ENCODE results near the gene PES1.
A peak's percentile ranks its signal among the peaks of the same experiment; 100 is the strongest.

The PES1 gene

DNA sequence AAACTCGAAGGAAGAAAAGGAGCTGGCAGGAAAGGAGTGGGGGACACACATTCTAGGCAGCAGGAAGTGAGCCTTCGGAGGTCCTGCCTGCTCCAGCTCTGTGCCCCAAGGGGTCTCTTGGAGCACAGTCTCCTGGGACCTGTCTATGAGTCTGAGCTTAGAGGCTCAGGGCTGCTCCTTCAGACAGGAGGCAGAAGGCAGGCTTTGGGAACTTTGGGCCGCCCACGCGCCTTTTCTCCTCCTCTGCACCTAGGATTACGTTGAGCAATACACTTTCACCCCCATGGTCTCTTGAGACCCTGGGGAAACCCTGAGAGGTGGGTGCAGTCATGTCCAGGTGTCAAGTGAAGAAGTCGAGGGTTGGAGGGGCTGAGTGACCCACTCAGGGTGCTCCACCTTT is 16.2 kb upstream of the PES1 start:
- no peaks in the 10 kb centered on the region for H3K27me3 ChIP-seq (ENCODE audit: insufficient read depth, low read length)
- no peak overlapping the region for H3K27ac ChIP-seq (ENCODE audit: low read depth, low read length)
- H3K4me3 ChIP-seq (ENCODE audit: low read depth, low read length) = peak overlapping the region; percentile 88
- no peaks in the 10 kb centered on the region for H3K36me3 ChIP-seq (ENCODE audit: insufficient read depth, low read length)
- H3K79me2 ChIP-seq (ENCODE audit: control insufficient read depth, insufficient read depth, low read length, unreplicated experiment) = peaks cover 3% of the 10 kb centered on the region
- H2AFZ ChIP-seq (ENCODE audit: low read length, unreplicated experiment) = no peak overlapping the region
- H3K4me1 ChIP-seq (ENCODE audit: control insufficient read depth, insufficient read depth, low read length, unreplicated experiment) = peaks cover 33% of the 10 kb centered on the region

DNA sequence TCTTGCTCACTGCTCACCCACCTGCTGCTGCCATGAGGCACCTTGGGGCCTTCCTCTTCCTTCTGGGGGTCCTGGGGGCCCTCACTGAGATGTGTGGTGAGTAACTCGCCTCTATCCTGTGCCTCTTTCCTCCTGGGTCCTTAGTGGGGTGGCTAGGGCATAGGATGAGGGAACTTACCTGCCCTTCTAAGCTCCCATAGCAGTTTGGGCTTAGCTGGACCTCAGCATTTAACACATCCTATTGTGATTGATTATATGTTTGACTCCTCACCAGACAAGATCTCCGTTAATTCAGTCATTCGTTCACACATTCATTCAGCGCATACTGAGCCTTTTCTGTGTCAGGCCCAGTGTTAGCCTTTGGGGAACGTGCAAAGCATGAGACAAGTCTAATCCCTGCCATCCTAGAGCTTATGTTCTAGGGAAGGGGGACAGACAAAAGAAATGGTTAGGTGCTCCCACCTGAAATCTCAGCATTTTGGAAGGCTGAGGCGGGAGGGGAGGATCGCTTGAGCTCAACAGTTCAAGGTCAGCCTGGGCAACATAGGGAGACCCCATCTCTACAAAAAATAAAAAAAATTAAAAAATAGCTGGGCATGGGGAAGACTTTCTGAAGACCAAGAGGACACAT is 15.7 kb upstream of the PES1 start:
- Histone ChIP-seq H3K4me1 (ENCODE audit: control insufficient read depth, insufficient read depth, low read length, unreplicated experiment) (peaks cover 33% of the 10 kb centered on the region), H3K27me3 (ENCODE audit: insufficient read depth, low read length) (no peaks in the 10 kb centered on the region), H3K27ac (ENCODE audit: low read depth, low read length) (0 out of 2 replicates have a peak overlapping the region, but pooled peaks have one; percentile 24), H2AFZ (ENCODE audit: low read length, unreplicated experiment) (no peak overlapping the region), H3K36me3 (ENCODE audit: insufficient read depth, low read length) (no peaks in the 10 kb centered on the region), H3K79me2 (ENCODE audit: control insufficient read depth, insufficient read depth, low read length, unreplicated experiment) (peaks cover 3% of the 10 kb centered on the region), H3K4me3 (ENCODE audit: low read depth, low read length) (peak overlapping the region; percentile 88)

DNA sequence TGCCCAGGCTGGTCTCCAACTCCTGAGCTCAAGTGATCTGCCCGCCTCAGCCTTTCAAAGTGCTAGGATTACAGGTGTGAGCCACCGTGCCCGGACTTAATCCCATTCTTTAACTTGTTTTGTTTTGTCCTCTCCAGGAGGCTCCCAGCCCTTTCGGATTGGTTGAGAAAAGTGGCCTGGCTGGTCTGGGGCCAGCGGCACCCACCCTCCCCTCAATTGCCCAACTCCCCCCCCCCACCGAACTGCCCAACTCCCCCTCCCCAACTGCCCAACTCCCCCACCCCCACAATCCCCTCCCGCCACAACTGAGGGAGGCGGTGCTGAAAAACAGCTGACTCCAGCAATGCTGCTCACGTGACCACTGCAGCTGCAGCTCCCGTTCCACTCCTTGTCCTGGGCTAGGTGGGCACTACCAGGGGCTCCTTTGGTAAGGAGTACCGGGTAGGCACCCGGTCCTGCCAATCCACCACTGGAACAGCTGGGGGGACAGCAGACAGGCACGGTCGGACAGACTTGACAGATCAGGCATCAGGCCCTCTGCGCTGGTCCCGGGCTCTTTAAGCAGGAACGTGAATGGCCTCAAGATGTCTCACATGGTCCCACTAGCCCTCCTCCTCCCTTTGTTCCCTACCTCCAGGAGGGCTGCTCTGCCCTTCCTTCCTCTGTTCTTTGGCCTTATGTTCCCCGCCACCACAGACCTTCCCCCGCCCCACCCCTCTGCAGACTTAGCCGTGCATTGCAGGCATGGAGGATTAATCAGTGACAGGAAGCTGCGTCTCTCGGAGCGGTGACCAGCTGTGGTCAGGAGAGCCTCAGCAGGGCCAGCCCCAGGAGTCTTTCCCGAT is 15.0 kb upstream of the PES1 start, which contains the start of gene TCN2:
Gene TCN2, plus strand, starts transcription at position 720 of the 845 bp plus-strand sequence. CDS start 158 bp downstream, outside the sequence.
- H3K4me1 ChIP-seq (ENCODE audit: control insufficient read depth, insufficient read depth, low read length, unreplicated experiment) = peaks cover 33% of the 10 kb centered on the region
- H3K27me3 ChIP-seq (ENCODE audit: insufficient read depth, low read length) = no peaks in the 10 kb centered on the region
- peak within 1 kb of the TSS; percentile 24; the same call in 1 of the 2 replicates for H3K27ac ChIP-seq (ENCODE audit: low read depth, low read length)
- H2AFZ ChIP-seq (ENCODE audit: low read length, unreplicated experiment) = peak within 1 kb of the TSS; percentile 91
- H3K79me2 ChIP-seq (ENCODE audit: control insufficient read depth, insufficient read depth, low read length, unreplicated experiment) = peaks cover 3% of the 10 kb centered on the region
- H3K4me3 ChIP-seq (ENCODE audit: low read depth, low read length) = peak within 1 kb of the TSS; percentile 88
- no peaks in the 10 kb centered on the region for H3K36me3 ChIP-seq (ENCODE audit: insufficient read depth, low read length)

DNA sequence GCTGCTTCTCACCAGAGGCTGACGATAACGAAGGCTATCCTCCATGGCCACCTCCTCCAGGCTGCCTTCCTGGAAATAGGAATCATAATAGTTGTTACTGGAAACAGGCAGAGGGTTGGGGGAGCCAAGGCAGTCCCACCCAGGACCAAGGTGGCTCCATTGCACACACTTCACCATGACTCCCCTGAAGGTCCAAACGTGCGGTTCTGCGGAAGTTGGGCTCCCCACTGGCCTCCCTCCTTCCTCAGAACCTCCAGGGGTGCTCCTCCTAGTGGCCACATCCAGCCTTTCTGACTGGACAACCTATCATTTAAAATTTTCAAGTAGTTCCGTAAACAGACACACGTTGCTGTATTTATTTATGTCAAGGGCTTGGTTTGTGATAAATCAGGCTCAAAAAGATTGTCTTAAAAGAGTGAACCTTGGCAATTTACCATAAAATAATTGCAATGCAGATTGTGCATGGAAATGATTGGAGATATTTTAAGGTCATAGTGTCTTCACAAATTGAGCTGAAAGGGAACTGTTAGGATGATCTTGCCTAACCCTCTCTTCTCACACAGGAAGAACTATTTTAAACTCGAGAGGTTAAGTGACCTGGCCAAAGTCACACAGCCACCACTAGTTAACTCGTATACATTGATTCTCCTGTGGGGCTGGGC is 13.9 kb upstream of the PES1 start:
- H3K4me1 ChIP-seq (ENCODE audit: control insufficient read depth, insufficient read depth, low read length, unreplicated experiment) = peaks cover 33% of the 10 kb centered on the region
- peaks cover 3% of the 10 kb centered on the region for H3K79me2 ChIP-seq (ENCODE audit: control insufficient read depth, insufficient read depth, low read length, unreplicated experiment)
- H2AFZ ChIP-seq (ENCODE audit: low read length, unreplicated experiment) = no peak overlapping the region
- no peaks in the 10 kb centered on the region for H3K27me3 ChIP-seq (ENCODE audit: insufficient read depth, low read length)
- H3K4me3 ChIP-seq (ENCODE audit: low read depth, low read length) = peak overlapping the region; percentile 88
- H3K36me3 ChIP-seq (ENCODE audit: insufficient read depth, low read length) = no peaks in the 10 kb centered on the region
- H3K27ac ChIP-seq (ENCODE audit: low read depth, low read length) = no peak overlapping the region

DNA sequence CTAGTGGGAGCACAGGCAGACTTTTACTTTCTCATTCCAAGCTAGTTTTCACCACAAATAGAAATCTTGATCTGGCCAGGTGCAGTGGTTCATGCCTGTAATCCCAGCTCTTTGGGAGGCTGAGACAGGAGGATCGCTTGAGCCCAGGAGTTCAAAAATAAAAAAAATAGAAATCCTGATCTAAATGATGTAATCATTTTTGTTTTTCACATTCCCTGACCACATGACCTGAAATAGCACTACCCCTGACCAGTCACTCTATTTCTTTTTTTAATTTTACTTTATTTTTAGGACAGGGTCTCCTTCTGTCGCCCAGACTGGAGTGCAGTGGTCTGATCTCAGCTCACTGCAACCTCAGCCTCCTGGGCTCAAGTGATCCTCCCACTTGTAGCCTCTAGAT is 13.0 kb upstream of the PES1 start:
- Histone ChIP-seq H2AFZ (ENCODE audit: low read length, unreplicated experiment) (no peak overlapping the region), H3K27me3 (ENCODE audit: insufficient read depth, low read length) (no peaks in the 10 kb centered on the region), H3K36me3 (ENCODE audit: insufficient read depth, low read length) (no peaks in the 10 kb centered on the region), H3K27ac (ENCODE audit: low read depth, low read length) (no peak overlapping the region), H3K4me3 (ENCODE audit: low read depth, low read length) (no peak overlapping the region), H3K79me2 (ENCODE audit: control insufficient read depth, insufficient read depth, low read length, unreplicated experiment) (peaks cover 3% of the 10 kb centered on the region), H3K4me1 (ENCODE audit: control insufficient read depth, insufficient read depth, low read length, unreplicated experiment) (peaks cover 26% of the 10 kb centered on the region)

DNA sequence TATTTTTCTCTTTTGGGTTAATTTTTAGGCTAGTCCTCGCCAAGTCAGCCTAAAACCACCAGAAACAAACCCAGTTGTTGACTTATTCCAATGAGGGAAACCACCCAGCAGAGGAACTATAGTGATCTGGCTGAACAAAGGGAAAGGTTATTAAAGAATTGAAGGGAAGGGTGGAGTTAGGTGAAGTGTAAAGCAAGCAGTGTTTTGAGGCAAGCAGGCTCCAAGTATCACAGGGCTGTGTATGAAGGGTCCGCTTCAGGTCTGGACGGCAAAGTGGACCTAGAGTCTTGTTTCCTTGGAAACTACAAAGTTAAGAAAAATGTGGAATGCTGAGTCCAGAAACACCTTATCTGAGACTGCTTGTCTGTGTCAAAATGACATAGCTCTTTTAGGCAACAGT is 12.1 kb upstream of the PES1 start:
- peaks cover 3% of the 10 kb centered on the region for H3K79me2 ChIP-seq (ENCODE audit: control insufficient read depth, insufficient read depth, low read length, unreplicated experiment)
- H2AFZ ChIP-seq (ENCODE audit: low read length, unreplicated experiment) = no peak overlapping the region
- H3K27me3 ChIP-seq (ENCODE audit: insufficient read depth, low read length) = no peaks in the 10 kb centered on the region
- H3K36me3 ChIP-seq (ENCODE audit: insufficient read depth, low read length) = no peaks in the 10 kb centered on the region
- H3K4me3 ChIP-seq (ENCODE audit: low read depth, low read length) = no peak overlapping the region
- H3K27ac ChIP-seq (ENCODE audit: low read depth, low read length) = no peak overlapping the region
- H3K4me1 ChIP-seq (ENCODE audit: control insufficient read depth, insufficient read depth, low read length, unreplicated experiment) = peaks cover 18% of the 10 kb centered on the region

DNA sequence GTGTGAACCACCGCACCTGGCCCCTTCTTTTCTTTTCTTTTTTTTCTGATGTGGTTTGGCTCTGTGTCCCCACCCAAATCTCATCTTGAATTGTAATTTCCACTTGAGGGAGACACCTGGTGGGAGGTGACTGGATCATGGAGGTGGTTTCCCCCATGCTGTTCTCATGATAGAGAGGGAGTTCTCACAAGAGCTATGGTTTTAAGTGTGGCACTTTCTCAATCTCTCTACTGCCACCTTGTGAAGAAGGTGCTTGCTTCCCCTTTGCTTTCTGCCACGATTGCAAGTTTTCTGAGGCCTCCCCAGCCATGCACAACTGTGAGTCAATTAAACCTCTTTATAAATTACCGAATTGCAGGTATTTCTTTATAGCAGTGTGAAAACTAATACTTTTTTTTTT is 10.3 kb upstream of the PES1 start:
- Histone ChIP-seq H3K4me3 (ENCODE audit: low read depth, low read length) (no peak overlapping the region), H3K79me2 (ENCODE audit: control insufficient read depth, insufficient read depth, low read length, unreplicated experiment) (no peaks in the 10 kb centered on the region), H3K4me1 (ENCODE audit: control insufficient read depth, insufficient read depth, low read length, unreplicated experiment) (peaks cover 3% of the 10 kb centered on the region), H2AFZ (ENCODE audit: low read length, unreplicated experiment) (no peak overlapping the region), H3K36me3 (ENCODE audit: insufficient read depth, low read length) (no peaks in the 10 kb centered on the region), H3K27ac (ENCODE audit: low read depth, low read length) (no peak overlapping the region), H3K27me3 (ENCODE audit: insufficient read depth, low read length) (no peaks in the 10 kb centered on the region)

DNA sequence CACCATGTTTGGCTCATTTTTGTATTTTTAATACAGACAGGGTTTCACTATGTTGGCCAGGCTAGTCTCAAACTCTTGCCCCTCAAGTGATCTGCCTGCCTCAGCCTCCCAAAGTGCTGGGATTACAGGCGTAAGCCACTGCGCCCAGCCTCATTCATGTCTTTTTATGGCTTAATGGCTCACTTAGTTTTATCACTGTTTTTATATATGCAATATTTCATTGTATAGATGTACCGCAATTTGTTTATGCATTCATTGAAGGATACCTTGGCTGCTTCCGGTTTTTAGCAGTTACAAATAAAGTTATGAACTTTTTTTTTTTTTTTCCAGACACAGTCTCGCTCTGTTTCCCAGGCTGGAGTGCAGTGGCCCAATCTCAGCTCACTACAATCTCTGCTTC is 9.8 kb upstream of the PES1 start:
- Histone ChIP-seq H3K4me1 (ENCODE audit: control insufficient read depth, insufficient read depth, low read length, unreplicated experiment) (peaks cover 3% of the 10 kb centered on the region), H3K4me3 (ENCODE audit: low read depth, low read length) (no peak overlapping the region), H3K79me2 (ENCODE audit: control insufficient read depth, insufficient read depth, low read length, unreplicated experiment) (no peaks in the 10 kb centered on the region), H2AFZ (ENCODE audit: low read length, unreplicated experiment) (no peak overlapping the region), H3K36me3 (ENCODE audit: insufficient read depth, low read length) (no peaks in the 10 kb centered on the region), H3K27ac (ENCODE audit: low read depth, low read length) (no peak overlapping the region), H3K27me3 (ENCODE audit: insufficient read depth, low read length) (no peaks in the 10 kb centered on the region)

DNA sequence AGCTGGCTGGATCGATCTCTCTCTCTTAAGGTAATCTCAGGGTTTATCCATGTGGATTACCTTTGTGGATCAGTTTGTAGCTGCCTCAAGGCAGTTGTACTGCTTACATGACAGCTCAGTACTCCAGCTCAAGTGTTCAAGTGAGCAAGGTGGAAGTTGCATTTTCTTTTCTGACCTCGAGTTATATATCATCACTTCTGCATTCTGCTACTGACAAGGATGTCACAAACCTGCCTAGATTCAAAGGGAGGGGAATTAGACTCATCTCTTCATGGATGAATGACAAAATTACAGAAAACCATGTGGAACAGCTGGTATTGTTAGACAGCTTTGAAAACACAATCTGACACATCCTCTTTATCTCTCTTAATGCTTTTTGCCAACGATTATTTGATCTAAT is 9.2 kb upstream of the PES1 start:
- H3K36me3 ChIP-seq (ENCODE audit: insufficient read depth, low read length) = no peaks in the 10 kb centered on the region
- H3K27me3 ChIP-seq (ENCODE audit: insufficient read depth, low read length) = no peaks in the 10 kb centered on the region
- H3K4me3 ChIP-seq (ENCODE audit: low read depth, low read length) = no peak overlapping the region
- H3K27ac ChIP-seq (ENCODE audit: low read depth, low read length) = no peak overlapping the region
- no peaks in the 10 kb centered on the region for H3K79me2 ChIP-seq (ENCODE audit: control insufficient read depth, insufficient read depth, low read length, unreplicated experiment)
- no peak overlapping the region for H2AFZ ChIP-seq (ENCODE audit: low read length, unreplicated experiment)
- H3K4me1 ChIP-seq (ENCODE audit: control insufficient read depth, insufficient read depth, low read length, unreplicated experiment) = peaks cover 3% of the 10 kb centered on the region

DNA sequence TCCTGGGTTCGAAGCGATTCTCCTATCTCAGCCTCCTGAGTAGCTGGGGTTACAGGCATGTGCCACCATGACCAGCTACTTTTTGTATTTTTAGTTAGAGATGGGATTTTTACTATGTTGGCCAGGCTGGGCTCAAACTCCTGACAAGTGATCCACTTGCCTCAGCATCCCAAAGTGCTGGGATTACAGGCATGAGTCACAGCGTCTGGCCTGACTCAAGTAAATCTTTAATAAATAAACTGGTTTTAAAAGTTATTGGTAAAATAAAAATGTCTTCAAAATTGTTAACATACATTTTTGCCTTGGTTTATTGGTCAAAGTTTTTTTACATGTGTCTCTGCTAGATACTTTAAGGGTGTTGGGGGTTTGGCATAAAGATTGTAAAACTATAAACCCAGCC is 7.3 kb upstream of the PES1 start:
- H3K4me3 ChIP-seq (ENCODE audit: low read depth, low read length) = no peak overlapping the region
- H3K4me1 ChIP-seq (ENCODE audit: control insufficient read depth, insufficient read depth, low read length, unreplicated experiment) = no peaks in the 10 kb centered on the region
- H3K36me3 ChIP-seq (ENCODE audit: insufficient read depth, low read length) = no peaks in the 10 kb centered on the region
- H3K27me3 ChIP-seq (ENCODE audit: insufficient read depth, low read length) = no peaks in the 10 kb centered on the region
- H2AFZ ChIP-seq (ENCODE audit: low read length, unreplicated experiment) = no peak overlapping the region
- H3K79me2 ChIP-seq (ENCODE audit: control insufficient read depth, insufficient read depth, low read length, unreplicated experiment) = no peaks in the 10 kb centered on the region
- H3K27ac ChIP-seq (ENCODE audit: low read depth, low read length) = no peak overlapping the region
